GM08714 (cell line): ENCODE measurements around the gene BTK.
A peak's percentile ranks its signal among the peaks of the same experiment; 100 is the strongest.
"Not testable (repeated sequence)": the region's sequence is repeated elsewhere in the genome, so short reads cannot be mapped to it uniquely, and the experiment has no call there.

Experiments
- H3K4me3 ChIP-seq: fragments of 200-500 bp; sonication (Bioruptor generic); 2 replicates; pipeline ENCODE4 v1.5.1; 2014; ENCODE audit warnings: mild to moderate bottlenecking, low read length, inconsistent platforms
- ZNF274 ChIP-seq: IDR thresholded peaks from 2 replicates; pipeline ENCODE4 v1.6.1; 2012; ENCODE audit warnings: mild to moderate bottlenecking, low read depth, low read length

The BTK gene

GRCh38 chrX:101377547-101377946, 8.4 kb downstream of the BTK start:
- no peak overlapping the region for H3K4me3 ChIP-seq

GRCh38 chrX:101370888-101371504, 15.0 kb downstream of the BTK start:
- no peak overlapping the region for H3K4me3 ChIP-seq

More at GRCh38 chrX:101377547-101377946, 8.4 kb downstream of the BTK start:
- TF ChIP-seq ZNF274 = no peak

GRCh38 chrX:101369687-101370086, 16.3 kb downstream of the BTK start:
- no peak overlapping the region for H3K4me3 ChIP-seq
- no peak for TF ChIP-seq ZNF274

More at GRCh38 chrX:101370888-101371504, 15.0 kb downstream of the BTK start:
- no peak for TF ChIP-seq ZNF274

GRCh38 chrX:101368800-101369199, 17.2 kb downstream of the BTK start:
- TF ChIP-seq ZNF274 = no peak
- no peak overlapping the region for H3K4me3 ChIP-seq

GRCh38 chrX:101365301-101365795, 20.6 kb downstream of the BTK start:
- TF ChIP-seq ZNF274 = no peak
- no peak overlapping the region for H3K4me3 ChIP-seq

- TF ChIP-seq ZNF274 = no peak
- H3K4me3 ChIP-seq = no peak overlapping the region
Measured at GRCh38 chrX:101362757-101363156, 23.2 kb downstream of the BTK start.

- no peak overlapping the region for H3K4me3 ChIP-seq
- TF ChIP-seq ZNF274 = no peak
Measured at GRCh38 chrX:101362116-101362515, 23.9 kb downstream of the BTK start.

GRCh38 chrX:101360390-101360789, 25.6 kb downstream of the BTK start:
- TF ChIP-seq ZNF274 = no peak
- no peak overlapping the region for H3K4me3 ChIP-seq

GRCh38 chrX:101359966-101360365, 26.0 kb downstream of the BTK start:
- TF ChIP-seq ZNF274 = no peak
- no peak overlapping the region for H3K4me3 ChIP-seq

GRCh38 chrX:101357166-101357795, 28.7 kb downstream of the BTK start:
- no peak for TF ChIP-seq ZNF274
- no peak overlapping the region for H3K4me3 ChIP-seq

GRCh38 chrX:101349193-101349562, 36.8 kb downstream of the BTK start:
- no peak for TF ChIP-seq ZNF274
- H3K4me3 ChIP-seq = peak overlapping the region; percentile 68; the same call in 1 of the 2 replicates

- TF ChIP-seq ZNF274 = no peak
- peak within 1 kb of the TSS; percentile 68 for H3K4me3 ChIP-seq
Measured at GRCh38 chrX:101348452-101349192, 37.4 kb downstream of the BTK start, which contains the start of gene TIMM8A. Gene TIMM8A, minus strand, starts transcription at chrX:101348742. Its CDS starts 78 bp downstream, at chrX:101348664.

GRCh38 chrX:101347859-101348451, 38.0 kb downstream of the BTK start:
- TF ChIP-seq ZNF274 = no peak
- H3K4me3 ChIP-seq = peak overlapping the region; percentile 68

GRCh38 chrX:101337776-101338271, 48.2 kb downstream of the BTK start:
- no peak for TF ChIP-seq ZNF274
- no peak overlapping the region for H3K4me3 ChIP-seq

- H3K4me3 ChIP-seq = not testable (repeated sequence)
Measured at GRCh38 chrX:101334310-101334709, 51.7 kb downstream of the BTK start.

- H3K4me3 ChIP-seq = not testable (repeated sequence)
Measured at GRCh38 chrX:101326600-101326999, 59.4 kb downstream of the BTK start.
